GM19193 (cell line): ENCODE data around the gene PAX3.

ENCODE experiments used
- POLR2A ChIP-seq: IDR thresholded peaks from 4 replicates; pipeline ENCODE4 v1.6.1; 2011; ENCODE audit not compliant: insufficient read depth, insufficient read length; ENCODE audit errors: extremely low read depth

Gene PAX3

DNA sequence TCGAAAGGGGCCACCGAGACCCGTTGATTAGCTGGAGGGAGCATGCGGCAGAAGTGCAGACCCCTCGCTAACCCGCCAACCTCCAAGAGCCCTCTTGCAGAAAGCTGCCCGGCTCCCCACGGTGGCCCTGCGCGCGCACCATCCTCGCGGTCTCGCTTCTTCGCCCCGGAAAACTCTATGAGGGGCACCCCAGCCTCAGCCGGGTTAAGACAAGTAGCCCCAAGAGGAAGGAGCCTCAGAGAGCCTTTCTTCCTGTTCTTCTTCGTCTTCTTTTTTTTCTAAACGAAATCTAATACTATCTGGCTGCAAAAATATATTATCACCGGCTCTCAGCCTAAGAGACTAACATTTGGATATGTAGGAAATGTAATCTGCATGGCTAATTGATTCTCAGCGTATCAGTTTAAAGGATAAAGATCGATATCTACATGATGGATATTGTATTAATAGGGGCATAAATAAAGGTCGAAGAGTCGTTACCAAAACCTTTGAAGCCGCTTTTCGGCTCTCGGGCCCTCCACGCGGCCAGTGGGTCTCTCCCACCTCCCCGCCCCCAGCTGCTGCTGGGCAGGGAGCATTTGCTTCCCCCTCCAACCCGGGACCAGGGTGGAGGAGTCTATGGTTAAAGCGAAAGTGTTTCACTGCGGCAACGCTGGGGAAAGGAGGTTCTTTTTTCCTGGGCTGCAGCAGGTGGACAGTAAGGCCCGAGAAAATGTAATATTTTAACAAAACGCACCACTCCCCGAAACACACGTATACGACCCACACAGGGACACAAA is 6.1 kb upstream of the PAX3 start:
- TF ChIP-seq POLR2A = no peak

DNA sequence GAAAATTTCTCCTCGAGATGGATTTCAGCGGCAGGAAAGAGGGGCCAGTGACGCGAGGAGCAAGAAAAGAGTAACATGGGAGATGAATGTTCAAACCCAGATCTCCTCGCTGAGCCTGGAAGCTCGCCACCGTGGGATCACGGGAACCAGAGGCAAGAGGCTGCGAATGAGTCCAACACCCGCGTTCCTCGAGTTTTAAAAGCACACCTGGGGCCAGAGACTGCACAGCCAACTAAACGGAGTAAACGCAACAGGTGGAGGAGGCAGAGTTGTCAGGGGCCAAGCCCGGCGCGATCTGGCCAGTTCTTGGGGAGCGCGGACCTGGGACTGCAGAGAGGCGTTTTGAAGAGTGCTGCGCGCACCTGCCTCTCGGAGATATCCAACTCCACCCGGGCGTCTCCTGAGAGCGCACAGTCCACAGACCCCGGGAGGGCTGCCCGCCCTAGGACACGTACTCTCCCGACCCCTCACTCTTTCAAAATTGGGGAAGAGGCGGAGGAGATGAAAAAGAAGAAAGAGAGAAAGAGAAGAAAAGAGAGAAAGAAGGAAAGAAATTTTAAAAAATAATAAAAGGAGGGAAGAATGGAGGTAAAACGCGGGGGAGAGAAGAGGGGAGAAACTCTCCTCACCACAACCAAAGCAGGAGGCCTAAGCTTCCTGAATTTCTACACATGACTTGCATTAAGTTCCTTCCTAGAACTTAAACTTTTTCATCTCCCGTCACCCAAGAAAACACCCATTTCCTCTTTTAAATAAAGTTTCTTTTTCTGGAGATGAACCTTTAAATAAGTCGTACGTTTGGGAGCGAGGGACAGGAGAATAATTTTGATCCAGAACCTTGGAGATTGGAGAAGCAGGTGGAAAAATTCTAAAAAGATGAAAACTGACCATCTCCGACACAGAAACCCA is 5.3 kb upstream of the PAX3 start:
- TF ChIP-seq POLR2A = no peak

DNA sequence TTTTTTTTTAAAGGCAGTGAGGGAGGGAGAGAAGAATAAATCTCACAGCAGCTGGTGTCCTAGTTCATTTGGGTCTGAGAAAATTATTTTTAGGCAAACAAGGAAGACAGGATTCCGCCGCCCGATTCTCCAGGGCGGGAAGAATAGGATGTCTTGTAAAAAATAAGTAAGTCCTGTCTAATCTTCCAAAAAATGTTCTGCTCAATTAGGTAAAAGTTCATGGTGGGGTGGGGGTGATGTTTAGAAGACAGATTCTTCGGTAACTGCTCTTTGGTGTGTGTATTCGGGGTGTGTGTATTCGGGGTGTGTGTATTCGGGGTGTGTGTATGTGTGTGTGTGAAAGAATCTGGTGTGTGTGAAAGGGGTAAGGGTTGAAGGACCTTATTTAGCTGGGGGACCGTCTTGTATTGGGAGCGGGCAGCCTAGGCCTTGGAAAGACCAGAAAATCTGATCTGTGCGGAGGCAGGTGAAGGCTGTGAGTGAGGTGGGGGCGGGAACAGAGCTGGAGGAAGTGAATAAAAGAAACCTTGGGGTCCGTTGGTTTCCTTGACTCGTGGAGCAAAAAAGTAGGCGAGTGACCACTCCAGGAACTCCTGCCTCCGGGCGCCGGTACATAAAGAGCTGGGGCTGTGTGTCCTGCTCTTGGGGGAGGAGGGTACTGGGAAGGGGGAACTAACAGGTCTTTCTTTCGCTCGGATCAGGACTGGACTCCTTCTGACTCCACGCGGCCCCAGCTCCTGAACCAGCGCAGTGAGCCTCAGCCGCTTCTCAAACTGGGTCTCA is 4.4 kb upstream of the PAX3 start:
- no peak for TF ChIP-seq POLR2A

DNA sequence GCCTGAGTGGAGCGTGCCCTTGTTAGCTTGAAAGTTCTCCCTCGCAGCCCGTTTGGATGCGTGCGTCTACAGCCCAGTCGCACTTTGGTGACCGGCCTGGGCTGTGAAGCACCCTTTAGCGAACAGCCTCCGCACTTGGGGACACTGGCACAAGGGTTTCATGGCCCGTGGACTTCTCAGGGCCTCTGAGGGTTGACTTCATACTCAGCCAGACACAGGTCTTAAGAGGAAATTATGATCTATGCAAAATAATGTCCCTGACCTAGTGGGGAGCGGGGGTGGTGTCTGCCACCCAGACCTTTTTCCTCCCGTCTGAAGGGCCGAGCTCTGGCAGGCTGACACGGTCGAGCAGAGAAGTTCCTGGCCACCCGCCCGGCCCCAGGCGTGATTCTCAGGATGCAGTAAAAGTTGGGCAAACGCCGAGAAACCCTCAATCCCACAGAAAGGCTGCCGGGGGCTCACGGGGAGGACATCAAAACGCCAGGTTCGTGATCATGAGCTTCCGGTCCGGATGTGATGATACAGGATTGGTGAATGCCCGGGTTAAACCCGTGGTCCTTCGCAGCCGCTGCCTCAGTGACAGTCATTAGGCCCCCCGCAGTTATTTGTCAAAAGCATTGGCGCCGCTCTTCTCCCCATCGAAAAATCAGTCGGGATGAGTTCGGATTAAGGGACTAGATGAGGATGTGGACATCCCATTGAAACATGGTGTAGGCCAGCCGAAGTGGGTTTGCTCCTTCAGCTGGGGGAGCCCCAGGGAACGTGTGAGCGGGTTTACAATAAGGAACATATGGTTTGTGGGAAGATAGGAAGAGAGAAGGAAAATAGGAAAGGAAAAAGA is 3.6 kb upstream of the PAX3 start:
- TF ChIP-seq POLR2A = peak; percentile 16

DNA sequence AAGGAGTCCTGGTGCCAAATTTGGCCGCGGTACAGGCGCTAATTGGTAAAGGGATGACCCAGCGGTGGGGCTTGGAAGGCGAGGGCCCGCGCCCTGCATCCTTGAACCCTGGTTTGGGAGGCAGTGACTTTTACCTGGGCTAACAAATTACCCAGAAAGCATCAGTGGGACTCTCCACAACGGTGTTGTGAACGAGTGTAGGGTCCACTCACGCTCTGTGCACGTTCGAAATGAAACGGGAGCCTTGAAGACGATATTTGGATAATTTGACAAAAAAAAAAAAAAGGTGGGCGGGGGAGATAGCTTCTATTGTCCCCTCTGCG is 3.0 kb upstream of the PAX3 start:
- no peak for TF ChIP-seq POLR2A

- no peak for TF ChIP-seq POLR2A
These were observed 2.4 kb upstream of the PAX3 start for GRCh38 chr2:222301053-222301795.

DNA sequence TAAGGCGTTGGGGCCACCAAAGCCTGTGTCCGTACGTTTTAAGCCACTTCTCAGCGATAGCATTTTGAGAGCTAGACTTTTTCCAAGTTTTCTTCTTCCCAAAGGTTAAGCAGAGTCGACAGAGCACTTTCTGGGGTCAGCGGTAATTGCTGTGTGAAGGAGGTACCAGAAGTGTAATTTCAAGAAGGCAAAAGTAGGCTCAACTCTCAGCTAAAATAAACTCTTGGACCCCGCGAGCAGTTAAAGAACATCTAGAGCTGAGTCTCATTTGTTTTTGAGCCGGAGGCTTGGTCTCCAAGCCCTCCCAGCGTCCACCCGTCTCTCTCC is 1.9 kb upstream of the PAX3 start:
- TF ChIP-seq POLR2A = no peak

DNA sequence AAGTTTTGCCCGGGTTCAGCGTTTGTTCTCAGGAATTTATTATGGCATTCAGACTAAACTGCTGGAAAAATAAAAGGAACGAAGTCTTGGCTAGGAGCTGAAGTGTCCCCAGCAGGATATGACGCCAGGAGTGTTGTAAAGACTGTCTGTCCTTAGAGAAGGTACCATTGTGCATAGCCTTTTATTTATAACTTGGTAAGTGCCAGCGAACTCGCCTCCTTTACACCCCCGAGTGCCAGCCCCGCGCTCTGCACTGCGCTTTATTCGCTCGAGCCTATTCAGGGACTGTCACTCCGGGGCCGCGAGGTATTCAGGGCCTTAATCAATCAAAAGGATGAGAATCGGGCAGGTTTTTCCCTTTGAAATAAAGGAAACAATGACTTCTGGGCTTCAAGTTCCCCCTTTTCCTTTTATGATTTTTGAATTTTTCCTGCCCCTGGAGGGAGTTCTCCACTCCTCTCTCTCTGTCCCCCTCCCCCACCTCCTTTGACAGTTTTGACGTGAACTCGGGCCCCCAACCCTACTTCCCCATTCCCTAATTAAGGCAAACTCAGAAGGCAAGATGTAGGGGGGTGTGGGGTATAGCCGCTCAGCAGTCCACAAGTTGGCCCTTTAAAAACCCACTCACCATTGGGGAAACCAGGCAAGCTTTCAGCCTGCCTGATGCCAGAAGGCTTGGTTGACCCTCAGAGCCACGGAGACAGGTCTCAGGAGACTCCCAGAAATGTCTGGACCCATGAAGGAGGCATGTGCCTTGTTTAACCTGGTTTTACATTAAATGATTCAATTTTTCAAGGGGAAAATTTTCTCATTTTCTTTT is 1.3 kb upstream of the PAX3 start:
- no peak for TF ChIP-seq POLR2A

GRCh38 chr2:222298001-222298310 is 842 bp downstream of the PAX3 start:
- no peak for TF ChIP-seq POLR2A

DNA sequence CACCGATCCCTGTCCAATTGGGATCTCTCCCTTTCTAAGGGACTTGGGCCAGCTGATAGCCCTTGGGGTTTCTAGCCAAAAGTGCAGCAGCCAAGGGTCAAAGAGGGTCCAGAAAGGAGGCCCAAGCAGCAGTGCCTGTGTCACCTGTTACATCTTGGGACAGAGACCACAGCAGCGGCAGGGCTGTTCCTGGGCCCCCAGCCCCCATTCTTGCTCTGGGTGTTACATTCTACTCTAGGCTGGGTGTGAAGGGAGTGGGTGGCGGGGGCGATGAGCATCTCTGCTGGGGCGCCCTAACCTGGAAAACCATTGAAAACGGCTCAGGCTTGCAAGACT is 1.2 kb downstream of the PAX3 start:
- TF ChIP-seq POLR2A = no peak

DNA sequence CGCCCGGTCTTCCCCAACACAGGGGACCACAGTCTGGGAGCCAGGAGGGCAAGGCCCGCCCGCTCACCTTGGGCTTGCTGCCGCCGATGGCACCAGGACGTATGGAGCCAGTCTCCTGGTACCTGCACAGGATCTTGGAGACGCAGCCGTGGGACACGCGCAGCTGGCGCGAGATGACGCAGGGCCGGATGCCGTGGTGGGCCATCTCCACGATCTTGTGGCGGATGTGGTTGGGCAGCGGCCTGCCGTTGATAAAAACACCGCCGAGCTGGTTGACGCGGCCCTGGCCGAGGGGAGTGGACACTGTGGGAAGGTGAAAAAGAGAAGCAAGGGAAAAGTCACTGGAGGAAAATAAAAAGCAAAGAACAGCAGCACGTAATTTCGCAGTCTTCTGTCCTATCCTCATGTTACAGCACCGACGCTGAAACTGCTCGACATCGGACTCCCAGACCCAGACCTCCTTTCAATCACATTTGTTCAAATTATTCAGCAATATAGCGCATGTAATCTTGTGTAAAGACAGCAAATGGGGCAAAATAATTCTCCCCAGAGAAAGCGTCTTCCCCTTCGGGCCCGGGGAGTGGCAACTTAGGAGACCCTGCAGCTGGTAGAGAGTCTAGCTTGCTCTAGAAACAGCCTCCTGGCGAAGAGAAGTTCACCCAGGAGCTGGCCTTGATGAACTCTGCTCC is 1.7 kb downstream of the PAX3 start:
- no peak for TF ChIP-seq POLR2A

DNA sequence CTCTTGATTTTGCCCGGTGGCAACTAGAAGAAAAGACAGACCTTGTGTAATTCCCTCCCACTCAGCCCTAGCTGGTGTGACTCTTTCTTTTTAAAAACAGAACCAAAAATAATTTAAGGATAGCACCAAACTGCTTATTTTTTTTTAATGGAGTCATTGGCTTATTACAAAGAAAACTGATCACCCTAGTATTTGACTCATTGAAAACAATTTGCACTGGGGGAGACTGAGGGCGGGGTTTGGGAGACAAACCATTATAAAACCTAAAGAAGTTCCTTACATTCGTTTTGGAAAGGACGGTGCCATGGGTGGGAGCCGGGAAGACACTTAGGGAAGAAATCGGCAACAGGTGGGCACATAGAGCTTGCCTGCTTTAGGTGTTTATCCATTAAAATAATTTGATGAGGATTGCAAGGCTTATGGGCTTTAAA is 2.5 kb downstream of the PAX3 start:
- TF ChIP-seq POLR2A = no peak

DNA sequence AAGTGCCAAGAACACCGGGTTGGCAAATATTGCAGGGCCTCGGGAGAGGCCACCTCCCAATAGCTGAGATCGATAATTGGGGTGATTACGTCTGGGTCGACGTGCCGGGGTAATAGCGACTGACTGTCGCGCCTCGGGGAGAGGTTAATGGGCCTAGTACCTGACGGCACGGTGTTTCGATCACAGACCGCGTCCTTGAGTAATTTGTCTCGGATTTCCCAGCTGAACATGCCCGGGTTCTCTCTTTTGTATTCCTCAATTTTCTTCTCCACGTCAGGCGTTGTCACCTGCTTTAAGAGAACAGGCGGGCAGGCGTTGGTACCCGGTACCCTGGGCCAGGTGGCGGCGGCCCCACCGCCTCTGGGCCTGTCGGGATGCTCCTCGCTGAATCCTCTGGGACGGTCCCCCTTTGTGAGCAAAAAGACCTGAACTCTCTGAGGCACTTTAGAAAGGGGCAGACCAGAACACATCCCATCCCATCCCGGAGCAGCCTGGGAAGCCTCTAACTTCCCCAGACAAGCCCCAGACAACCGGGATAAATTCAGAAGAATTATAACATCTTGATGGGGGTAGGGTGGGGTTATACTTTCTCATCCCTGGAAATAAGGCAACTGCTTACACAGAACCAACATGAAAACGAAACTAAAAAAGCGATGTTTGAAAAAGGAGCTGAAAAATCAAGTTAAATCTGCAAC is 3.3 kb downstream of the PAX3 start:
- TF ChIP-seq POLR2A = no peak

- TF ChIP-seq POLR2A = no peak
These were observed 3.8 kb downstream of the PAX3 start for GRCh38 chr2:222294996-222295367.
